ENCODE results near the gene FAM210B.
"Not testable (repeated sequence)": the region's sequence is repeated elsewhere in the genome, so short reads cannot be mapped to it uniquely, and the experiment has no call there.

Gene FAM210B

GRCh38 chr20:56360908-56361205 lies 2.1 kb downstream of the FAM210B start:
- no peak for DNase-seq (ENCODE audit: low read depth)

DNA sequence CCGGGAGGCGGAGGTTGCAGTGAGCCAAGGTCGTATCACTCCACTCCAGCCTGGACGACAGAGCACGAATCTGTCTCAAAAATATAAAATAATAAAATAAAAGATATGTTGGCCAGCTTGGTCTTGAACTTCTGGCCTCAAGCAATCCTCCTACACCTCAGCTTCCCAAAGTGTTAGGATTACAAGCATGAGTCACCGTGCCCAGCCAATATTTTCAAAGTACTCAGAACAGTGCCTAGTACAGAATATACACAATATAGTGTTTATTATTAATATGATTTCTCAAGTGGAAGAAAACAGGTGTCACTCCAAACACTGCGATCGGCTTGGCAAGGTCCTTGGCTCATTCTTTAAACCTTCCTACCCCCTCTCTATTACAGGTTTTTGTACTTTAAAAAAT lies 3.1 kb downstream of the FAM210B start:
- DNase-seq (ENCODE audit: low read depth), result peak; percentile 19

- peak; percentile 12 for DNase-seq (ENCODE audit: low read depth)
Measured at GRCh38 chr20:56362833-56363413, 4.1 kb downstream of the FAM210B start.

GRCh38 chr20:56363491-56363890 lies 4.7 kb downstream of the FAM210B start:
- DNase-seq (ENCODE audit: low read depth), result no peak

- DNase-seq (ENCODE audit: low read depth), result no peak
Measured at GRCh38 chr20:56368351-56369134, 9.8 kb downstream of the FAM210B start.

- DNase-seq (ENCODE audit: low read depth), result no peak
Measured at GRCh38 chr20:56369179-56369578, 10.4 kb downstream of the FAM210B start.

- no peak for DNase-seq (ENCODE audit: low read depth)
Measured at GRCh38 chr20:56371977-56372376, 13.2 kb downstream of the FAM210B start.

GRCh38 chr20:56372850-56373249 lies 14.1 kb downstream of the FAM210B start:
- no peak for DNase-seq (ENCODE audit: low read depth)

- peak; percentile 98 for DNase-seq (ENCODE audit: low read depth)
Measured at GRCh38 chr20:56373942-56374341, 15.2 kb downstream of the FAM210B start.

- no peak for DNase-seq (ENCODE audit: low read depth)
Measured at GRCh38 chr20:56376331-56376730, 17.6 kb downstream of the FAM210B start.

- DNase-seq (ENCODE audit: low read depth), result no peak
Measured at GRCh38 chr20:56378386-56378785, 19.6 kb downstream of the FAM210B start.

DNA sequence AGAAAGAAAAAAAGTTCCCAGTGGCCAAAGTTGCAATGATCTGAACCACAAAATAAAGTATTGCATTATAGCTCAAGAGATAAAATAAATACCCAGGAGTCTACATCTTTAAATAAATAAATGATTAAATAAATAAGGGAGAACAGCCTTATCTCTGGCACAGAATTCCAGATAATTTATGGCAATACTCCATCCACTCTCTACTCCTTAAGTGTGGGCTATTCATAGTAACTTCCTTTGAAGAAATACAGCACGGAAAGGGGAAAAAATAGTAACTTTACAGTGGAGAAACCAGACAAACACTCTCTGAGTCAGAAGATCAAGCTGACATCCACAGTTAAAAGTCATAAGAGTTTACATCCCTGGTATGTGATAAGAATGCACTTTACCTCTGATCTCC lies 21.6 kb downstream of the FAM210B start:
- DNase-seq (ENCODE audit: low read depth), result peak; percentile 67

- DNase-seq (ENCODE audit: low read depth), result no peak
Measured at GRCh38 chr20:56381501-56381900, 22.7 kb downstream of the FAM210B start.

DNA sequence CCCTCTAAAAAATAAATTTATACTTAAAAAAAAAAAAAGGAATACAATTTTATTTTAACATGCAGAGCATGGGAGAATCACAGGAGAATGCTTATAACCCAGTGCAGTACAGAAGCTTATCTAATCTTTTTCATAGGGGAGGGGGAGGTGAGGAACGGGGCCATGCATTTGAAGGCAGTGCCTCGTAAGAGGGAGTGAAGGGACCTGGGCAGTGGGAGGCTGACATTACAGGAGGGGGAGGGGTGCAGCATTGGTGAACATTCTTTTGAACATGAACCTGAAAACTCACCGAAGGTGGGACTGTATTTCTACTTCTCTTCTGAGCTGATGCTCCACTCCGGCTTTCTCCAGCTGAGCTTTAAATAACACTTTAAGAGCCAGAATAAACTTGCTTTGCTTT lies 23.9 kb downstream of the FAM210B start:
- DNase-seq (ENCODE audit: low read depth), result no peak

DNA sequence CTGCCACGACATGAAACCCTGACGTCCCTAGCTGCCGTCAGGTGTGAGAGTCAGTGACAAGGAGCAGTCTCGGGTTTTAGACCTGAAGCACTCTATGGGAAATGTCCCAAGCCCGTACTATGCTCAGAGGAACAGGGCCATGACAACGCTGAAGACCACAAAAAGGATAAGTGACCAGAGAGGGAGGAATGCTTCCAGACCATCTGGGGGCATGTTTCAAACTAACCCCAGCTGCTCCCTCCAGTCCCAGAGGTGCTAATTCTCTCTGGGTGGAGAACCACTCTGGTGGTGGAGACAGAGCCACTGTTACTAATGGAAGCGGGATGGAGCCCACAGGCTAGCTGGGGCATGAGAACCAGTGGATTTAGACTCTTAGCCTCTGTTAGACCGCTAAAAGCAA lies 24.6 kb downstream of the FAM210B start:
- no peak for DNase-seq (ENCODE audit: low read depth)

DNA sequence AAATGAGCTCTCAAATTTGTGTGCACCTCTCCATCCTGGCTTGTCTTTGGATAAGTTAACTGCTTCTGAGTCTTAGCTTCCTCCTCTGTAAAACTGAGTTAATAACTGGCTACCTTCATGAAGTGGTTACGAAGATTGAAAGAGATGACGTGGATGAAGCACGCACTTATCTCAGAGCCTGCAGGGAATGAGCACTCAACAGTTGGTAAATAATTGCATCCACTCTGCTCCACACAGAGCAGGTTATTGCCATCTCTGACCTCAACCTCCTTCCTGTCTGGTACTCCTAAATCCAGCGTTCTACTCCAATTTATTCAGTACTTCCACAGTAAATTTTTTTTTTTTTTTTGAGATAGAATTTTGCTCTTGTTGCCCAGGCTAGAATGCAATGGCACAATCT lies 26.4 kb downstream of the FAM210B start:
- no peak for DNase-seq (ENCODE audit: low read depth)

- no peak for DNase-seq (ENCODE audit: low read depth)
Measured at GRCh38 chr20:56386219-56386618, 27.4 kb downstream of the FAM210B start.

GRCh38 chr20:56388882-56389281 lies 30.1 kb downstream of the FAM210B start:
- DNase-seq (ENCODE audit: low read depth), result no peak

DNA sequence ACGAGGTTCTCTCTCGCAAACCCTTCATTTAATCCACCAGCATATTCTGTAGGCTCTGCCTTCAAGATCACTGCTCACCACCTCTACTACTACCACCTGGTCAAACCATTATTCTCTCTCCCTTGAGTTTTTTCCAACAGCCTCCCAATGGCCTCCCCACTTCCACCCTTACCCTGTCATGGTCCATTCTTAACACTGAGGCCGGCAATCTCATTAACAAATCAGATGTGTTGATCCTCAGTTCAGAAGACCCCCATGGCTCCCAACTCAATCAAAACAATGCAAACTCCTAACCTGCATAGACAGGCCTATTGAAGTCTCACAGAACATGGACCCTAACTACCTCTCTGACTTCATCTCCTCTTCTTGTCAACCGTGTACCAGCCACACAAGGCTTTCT lies 31.0 kb downstream of the FAM210B start:
- no peak for DNase-seq (ENCODE audit: low read depth)

GRCh38 chr20:56390396-56390795 lies 31.6 kb downstream of the FAM210B start:
- DNase-seq (ENCODE audit: low read depth), result not testable (repeated sequence)

- no peak for DNase-seq (ENCODE audit: low read depth)
Measured at GRCh38 chr20:56391037-56391436, 32.3 kb downstream of the FAM210B start.

GRCh38 chr20:56391596-56392131 lies 32.9 kb downstream of the FAM210B start:
- DNase-seq (ENCODE audit: low read depth), result peak; percentile 30

GRCh38 chr20:56392132-56392880 lies 33.5 kb downstream of the FAM210B start, which contains the start of the genes AURKA and CSTF1:
Gene AURKA, minus strand, starts transcription at chr20:56392215. Its CDS starts 4,018 bp downstream, at chr20:56388197.
Gene CSTF1, plus strand, starts transcription at chr20:56392645. Its CDS starts 2,908 bp downstream, at chr20:56395553.
- DNase-seq (ENCODE audit: low read depth), result peak; percentile 100

All from iris pigment epithelial cell (primary cell).